HG02571 (cell line): ENCODE results near the gene PDZRN4.

Experiments used
- ATAC-seq: cut with Tn5 transposase; IDR thresholded peaks from one replicate; pipeline ENCODE4 v1.9.1; 2021; ENCODE audit warnings: mild to moderate bottlenecking, moderate library complexity; ENCODE audit not compliant: unreplicated experiment

Gene PDZRN4

GRCh38 chr12:41344776-41345470 is 156.8 kb downstream of the PDZRN4 start:
- no peak for ATAC-seq

GRCh38 chr12:41348198-41348597 is 160.1 kb downstream of the PDZRN4 start:
- ATAC-seq = no peak

- ATAC-seq = no peak
These were observed 168.1 kb downstream of the PDZRN4 start for GRCh38 chr12:41356181-41356580.

GRCh38 chr12:41361738-41362137 is 173.6 kb downstream of the PDZRN4 start:
- ATAC-seq = no peak

- no peak for ATAC-seq
These were observed 174.4 kb downstream of the PDZRN4 start for GRCh38 chr12:41362510-41362909.

- no peak for ATAC-seq
These were observed 174.8 kb downstream of the PDZRN4 start for GRCh38 chr12:41362931-41363330.

GRCh38 chr12:41364211-41364610 is 176.1 kb downstream of the PDZRN4 start:
- ATAC-seq = no peak

GRCh38 chr12:41365653-41366171 is 177.6 kb downstream of the PDZRN4 start:
- no peak for ATAC-seq

- ATAC-seq = no peak
These were observed 179.7 kb downstream of the PDZRN4 start for GRCh38 chr12:41367726-41368405.

GRCh38 chr12:41380878-41381277 is 192.8 kb downstream of the PDZRN4 start:
- ATAC-seq = no peak

GRCh38 chr12:41402801-41403200 is 214.7 kb downstream of the PDZRN4 start:
- no peak for ATAC-seq

- no peak for ATAC-seq
These were observed 219.2 kb downstream of the PDZRN4 start for GRCh38 chr12:41407232-41407799.

- ATAC-seq = no peak
These were observed 221.5 kb downstream of the PDZRN4 start for GRCh38 chr12:41409628-41410027.

- ATAC-seq = no peak
These were observed 230.5 kb downstream of the PDZRN4 start for GRCh38 chr12:41418586-41418985.

GRCh38 chr12:41419131-41419893 is 231.2 kb downstream of the PDZRN4 start:
- no peak for ATAC-seq

- ATAC-seq = no peak
These were observed 236.5 kb downstream of the PDZRN4 start for GRCh38 chr12:41424651-41425050.

GRCh38 chr12:41433460-41433859 is 245.3 kb downstream of the PDZRN4 start:
- no peak for ATAC-seq

- ATAC-seq = no peak
These were observed 248.0 kb downstream of the PDZRN4 start for GRCh38 chr12:41436076-41436475.

- no peak for ATAC-seq
These were observed 249.4 kb downstream of the PDZRN4 start for GRCh38 chr12:41437563-41437962.

- ATAC-seq = no peak
These were observed 250.9 kb downstream of the PDZRN4 start for GRCh38 chr12:41438854-41439541.

GRCh38 chr12:41439801-41440200 is 251.7 kb downstream of the PDZRN4 start:
- no peak for ATAC-seq
